SK-N-SH treated with all-trans-retinoic acid at 6 μM for 48 hours (cell line): ENCODE measurements around the gene CSRNP3.

Source experiments
- ATAC-seq: fragments of 200-7000 bp; cut with Tn5 transposase; 3 replicates; pipeline ENCODE4 v1.9.1; 2020; ENCODE audit warnings: mild to moderate bottlenecking, moderate library complexity
- BACH2 ChIP-seq: fragments of 250-450 bp; sonication (Bioruptor Pico); IDR thresholded peaks from 2 replicates; pipeline ENCODE4 v1.9.0; 2021; ENCODE audit warnings: mild to moderate bottlenecking, borderline replicate concordance
- GLIS3 ChIP-seq: fragments of 250-450 bp; sonication (Bioruptor Pico); IDR thresholded peaks from 2 replicates; pipeline ENCODE4 v1.5.0; 2020; ENCODE audit warnings: mild to moderate bottlenecking, moderate library complexity
- ISL1 ChIP-seq: fragments of 250-450 bp; sonication (Bioruptor Pico); IDR thresholded peaks from 2 replicates; pipeline ENCODE4 v2.1.2; 2022; ENCODE audit warnings: mild to moderate bottlenecking, moderate library complexity
- OSR1 ChIP-seq: fragments of 250-450 bp; sonication (Bioruptor Pico); IDR thresholded peaks from 2 replicates; pipeline ENCODE4 v1.8.0; 2022; ENCODE audit warnings: moderate library complexity, mild to moderate bottlenecking, inconsistent platforms
- PPARA ChIP-seq: fragments of 250-450 bp; sonication (Bioruptor Pico); IDR thresholded peaks from 2 replicates; pipeline ENCODE4 v1.5.0; 2020; ENCODE audit warnings: mild to moderate bottlenecking, borderline replicate concordance
- RARB ChIP-seq: fragments of 250-450 bp; sonication (Bioruptor Pico); IDR thresholded peaks from 2 replicates; pipeline ENCODE4 v1.8.0; 2021; ENCODE audit warnings: mild to moderate bottlenecking, moderate library complexity
- SNAI2 ChIP-seq: fragments of 250-450 bp; sonication (Bioruptor Pico); IDR thresholded peaks from 2 replicates; pipeline ENCODE4 v1.5.0; 2020; ENCODE audit warnings: mild to moderate bottlenecking, moderate library complexity
- TCF4 ChIP-seq: fragments of 250-450 bp; sonication (Bioruptor Pico); IDR thresholded peaks from 2 replicates; pipeline ENCODE4 v1.8.0; 2021; ENCODE audit warnings: mild to moderate bottlenecking, moderate library complexity, borderline replicate concordance
- TOX ChIP-seq: fragments of 250-450 bp; sonication (Bioruptor Pico); IDR thresholded peaks from 2 replicates; pipeline ENCODE4 v1.8.0; 2021; ENCODE audit warnings: mild to moderate bottlenecking, moderate library complexity, borderline replicate concordance
- ZC3H10 ChIP-seq: fragments of 250-450 bp; sonication (Bioruptor Pico); IDR thresholded peaks from 2 replicates; pipeline ENCODE4 v1.5.1; 2021; ENCODE audit warnings: mild to moderate bottlenecking, moderate library complexity
- ZFP3 ChIP-seq: fragments of 250-450 bp; sonication (Bioruptor Pico); IDR thresholded peaks from 2 replicates; pipeline ENCODE4 v1.5.0; 2020; ENCODE audit warnings: mild to moderate bottlenecking, moderate library complexity
- ZFP30 ChIP-seq: fragments of 450-650 bp; formaldehyde crosslinking; IDR thresholded peaks from 2 replicates; pipeline ENCODE4 v1.5.0; 2022; ENCODE audit warnings: mild to moderate bottlenecking, moderate library complexity
- TF ChIP-seq, protein P1 (sequence below): fragments of 250-450 bp; sonication (Bioruptor Pico); IDR thresholded peaks from 2 replicates; pipeline ENCODE4 v1.8.0; 2020; ENCODE audit warnings: mild to moderate bottlenecking, moderate library complexity, borderline replicate concordance
- TF ChIP-seq, protein P2 (sequence below): fragments of 250-450 bp; sonication (Bioruptor Pico); IDR thresholded peaks from 2 replicates; pipeline ENCODE4 v1.5.1; 2021; ENCODE audit warnings: mild to moderate bottlenecking, moderate library complexity
- TF ChIP-seq, protein P3 (sequence below): fragments of 250-450 bp; sonication (Bioruptor Pico); IDR thresholded peaks from 2 replicates; pipeline ENCODE4 v1.8.0; 2021; ENCODE audit warnings: low read depth, mild to moderate bottlenecking, moderate library complexity, borderline replicate concordance
- TF ChIP-seq, protein P4 (sequence below): fragments of 250-450 bp; sonication (Bioruptor Pico); IDR thresholded peaks from 2 replicates; pipeline ENCODE4 v1.5.1; 2020; ENCODE audit warnings: low read depth, mild to moderate bottlenecking, moderate library complexity
- TF ChIP-seq, protein P5 (sequence below): fragments of 250-450 bp; sonication (Bioruptor Pico); IDR thresholded peaks from 2 replicates; pipeline ENCODE4 v1.5.0; 2020; ENCODE audit warnings: mild to moderate bottlenecking, moderate library complexity

The CSRNP3 gene

DNA sequence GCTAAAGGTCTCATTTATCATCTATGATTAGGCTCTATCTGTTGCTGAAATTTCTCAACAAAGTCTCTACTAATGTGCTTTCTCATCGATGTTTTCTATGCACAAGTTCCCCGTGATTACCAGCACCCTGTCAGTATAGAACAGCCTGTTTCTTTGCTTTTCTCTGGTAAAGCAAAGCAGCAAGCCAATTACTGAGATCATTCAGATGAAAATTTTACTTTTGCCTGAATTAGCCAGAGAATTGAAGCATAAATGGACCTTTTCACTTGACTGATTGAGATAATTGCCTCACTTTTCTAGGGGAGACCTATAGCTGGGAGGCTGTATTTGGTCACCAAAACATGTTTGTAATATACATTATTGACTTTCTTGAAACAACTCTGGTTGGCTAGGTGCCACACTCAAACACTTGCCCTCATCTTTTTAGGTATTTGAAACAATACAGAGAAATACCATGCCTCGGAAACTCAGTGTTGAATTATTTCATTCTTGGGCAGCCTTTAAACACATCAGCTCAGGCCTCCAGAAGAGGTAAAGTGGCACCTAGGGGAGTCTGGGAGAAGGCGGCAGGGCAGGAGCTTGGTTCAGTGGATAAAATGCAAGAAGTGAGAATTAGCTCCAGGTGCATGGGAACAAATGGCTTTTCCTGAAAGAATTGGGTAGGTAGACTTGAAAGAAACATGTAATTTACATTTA is 228.4 kb downstream of the CSRNP3 start:
- no peak for TF ChIP-seq SNAI2 (CRISPR knock-in tag)
- TF ChIP-seq TCF4 (CRISPR knock-in tag) = no peak
- no peak for TF ChIP-seq TOX (CRISPR knock-in tag)
- TF ChIP-seq ISL1 = no peak
- TF ChIP-seq, all 23 proteins: peak for 0
- no peak for ATAC-seq

DNA sequence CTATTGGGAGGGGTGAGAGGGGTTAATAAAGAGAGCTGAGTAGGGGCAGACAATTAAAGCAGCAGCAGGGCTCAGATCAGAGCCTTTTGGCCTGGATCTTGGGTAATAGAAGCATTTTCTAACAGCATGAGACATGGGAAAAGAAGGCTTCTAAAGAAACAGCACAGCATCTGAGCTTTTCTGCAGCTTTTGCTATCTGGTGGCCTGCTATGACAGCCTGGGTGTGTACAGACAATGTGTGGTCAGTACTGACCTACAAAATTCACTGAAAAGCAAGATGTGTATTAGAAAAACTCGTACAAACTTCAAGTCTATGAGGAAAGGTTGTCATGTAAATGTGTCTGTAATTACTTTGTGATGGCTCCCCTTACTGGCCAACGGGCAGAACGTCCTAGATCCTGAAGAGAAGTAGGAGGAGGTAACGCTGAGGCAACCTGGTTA is 229.0 kb downstream of the CSRNP3 start:
- TF ChIP-seq TCF4 (CRISPR knock-in tag) (no peak), PPARA (CRISPR knock-in tag) (no peak), OSR1 (CRISPR knock-in tag) (no peak), SNAI2 (CRISPR knock-in tag) (no peak), BACH2 (CRISPR knock-in tag) (no peak), ZC3H10 (CRISPR knock-in tag) (no peak), ZFP30 (CRISPR knock-in tag) (no peak), TOX (CRISPR knock-in tag) (no peak), RARB (CRISPR knock-in tag) (no peak)
- TF ChIP-seq, protein P1, sequence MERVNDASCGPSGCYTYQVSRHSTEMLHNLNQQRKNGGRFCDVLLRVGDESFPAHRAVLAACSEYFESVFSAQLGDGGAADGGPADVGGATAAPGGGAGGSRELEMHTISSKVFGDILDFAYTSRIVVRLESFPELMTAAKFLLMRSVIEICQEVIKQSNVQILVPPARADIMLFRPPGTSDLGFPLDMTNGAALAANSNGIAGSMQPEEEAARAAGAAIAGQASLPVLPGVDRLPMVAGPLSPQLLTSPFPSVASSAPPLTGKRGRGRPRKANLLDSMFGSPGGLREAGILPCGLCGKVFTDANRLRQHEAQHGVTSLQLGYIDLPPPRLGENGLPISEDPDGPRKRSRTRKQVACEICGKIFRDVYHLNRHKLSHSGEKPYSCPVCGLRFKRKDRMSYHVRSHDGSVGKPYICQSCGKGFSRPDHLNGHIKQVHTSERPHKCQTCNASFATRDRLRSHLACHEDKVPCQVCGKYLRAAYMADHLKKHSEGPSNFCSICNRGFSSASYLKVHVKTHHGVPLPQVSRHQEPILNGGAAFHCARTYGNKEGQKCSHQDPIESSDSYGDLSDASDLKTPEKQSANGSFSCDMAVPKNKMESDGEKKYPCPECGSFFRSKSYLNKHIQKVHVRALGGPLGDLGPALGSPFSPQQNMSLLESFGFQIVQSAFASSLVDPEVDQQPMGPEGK (CRISPR knock-in tag) = no peak
- TF ChIP-seq, protein P2, sequence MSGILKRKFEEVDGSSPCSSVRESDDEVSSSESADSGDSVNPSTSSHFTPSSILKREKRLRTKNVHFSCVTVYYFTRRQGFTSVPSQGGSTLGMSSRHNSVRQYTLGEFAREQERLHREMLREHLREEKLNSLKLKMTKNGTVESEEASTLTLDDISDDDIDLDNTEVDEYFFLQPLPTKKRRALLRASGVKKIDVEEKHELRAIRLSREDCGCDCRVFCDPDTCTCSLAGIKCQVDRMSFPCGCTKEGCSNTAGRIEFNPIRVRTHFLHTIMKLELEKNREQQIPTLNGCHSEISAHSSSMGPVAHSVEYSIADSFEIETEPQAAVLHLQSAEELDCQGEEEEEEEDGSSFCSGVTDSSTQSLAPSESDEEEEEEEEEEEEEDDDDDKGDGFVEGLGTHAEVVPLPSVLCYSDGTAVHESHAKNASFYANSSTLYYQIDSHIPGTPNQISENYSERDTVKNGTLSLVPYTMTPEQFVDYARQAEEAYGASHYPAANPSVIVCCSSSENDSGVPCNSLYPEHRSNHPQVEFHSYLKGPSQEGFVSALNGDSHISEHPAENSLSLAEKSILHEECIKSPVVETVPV = no peak
- TF ChIP-seq, protein P3, sequence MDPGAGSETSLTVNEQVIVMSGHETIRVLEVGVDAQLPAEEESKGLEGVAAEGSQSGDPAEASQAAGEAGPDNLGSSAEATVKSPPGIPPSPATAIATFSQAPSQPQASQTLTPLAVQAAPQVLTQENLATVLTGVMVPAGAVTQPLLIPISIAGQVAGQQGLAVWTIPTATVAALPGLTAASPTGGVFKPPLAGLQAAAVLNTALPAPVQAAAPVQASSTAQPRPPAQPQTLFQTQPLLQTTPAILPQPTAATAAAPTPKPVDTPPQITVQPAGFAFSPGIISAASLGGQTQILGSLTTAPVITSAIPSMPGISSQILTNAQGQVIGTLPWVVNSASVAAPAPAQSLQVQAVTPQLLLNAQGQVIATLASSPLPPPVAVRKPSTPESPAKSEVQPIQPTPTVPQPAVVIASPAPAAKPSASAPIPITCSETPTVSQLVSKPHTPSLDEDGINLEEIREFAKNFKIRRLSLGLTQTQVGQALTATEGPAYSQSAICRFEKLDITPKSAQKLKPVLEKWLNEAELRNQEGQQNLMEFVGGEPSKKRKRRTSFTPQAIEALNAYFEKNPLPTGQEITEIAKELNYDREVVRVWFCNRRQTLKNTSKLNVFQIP = no peak
- TF ChIP-seq, protein P4, sequence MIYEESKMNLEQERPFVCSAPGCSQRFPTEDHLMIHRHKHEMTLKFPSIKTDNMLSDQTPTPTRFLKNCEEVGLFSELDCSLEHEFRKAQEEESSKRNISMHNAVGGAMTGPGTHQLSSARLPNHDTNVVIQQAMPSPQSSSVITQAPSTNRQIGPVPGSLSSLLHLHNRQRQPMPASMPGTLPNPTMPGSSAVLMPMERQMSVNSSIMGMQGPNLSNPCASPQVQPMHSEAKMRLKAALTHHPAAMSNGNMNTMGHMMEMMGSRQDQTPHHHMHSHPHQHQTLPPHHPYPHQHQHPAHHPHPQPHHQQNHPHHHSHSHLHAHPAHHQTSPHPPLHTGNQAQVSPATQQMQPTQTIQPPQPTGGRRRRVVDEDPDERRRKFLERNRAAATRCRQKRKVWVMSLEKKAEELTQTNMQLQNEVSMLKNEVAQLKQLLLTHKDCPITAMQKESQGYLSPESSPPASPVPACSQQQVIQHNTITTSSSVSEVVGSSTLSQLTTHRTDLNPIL = no peak
- peak; percentile 97 for ATAC-seq

DNA sequence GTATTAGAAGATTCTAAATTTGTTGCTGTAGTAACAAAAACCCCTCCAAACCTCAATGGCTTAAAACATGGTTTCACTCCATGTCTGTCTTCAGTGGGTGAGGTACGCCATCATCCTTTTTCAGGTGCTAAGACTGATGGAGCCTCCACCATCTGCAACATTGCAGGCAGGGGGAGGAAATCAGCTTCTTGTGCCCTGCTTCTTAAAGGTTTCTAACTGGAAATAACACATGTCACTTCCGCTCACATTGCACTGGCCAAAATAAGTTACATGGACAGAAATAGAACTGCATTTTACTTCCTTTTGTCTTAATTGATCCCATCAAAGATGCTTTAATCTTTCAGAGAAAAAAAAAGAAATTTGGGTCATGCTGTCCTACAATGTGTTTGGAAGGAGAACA is 230.4 kb downstream of the CSRNP3 start:
- TF ChIP-seq SNAI2 (CRISPR knock-in tag) (no peak), GLIS3 (CRISPR knock-in tag) (no peak)
- TF ChIP-seq, protein P5, sequence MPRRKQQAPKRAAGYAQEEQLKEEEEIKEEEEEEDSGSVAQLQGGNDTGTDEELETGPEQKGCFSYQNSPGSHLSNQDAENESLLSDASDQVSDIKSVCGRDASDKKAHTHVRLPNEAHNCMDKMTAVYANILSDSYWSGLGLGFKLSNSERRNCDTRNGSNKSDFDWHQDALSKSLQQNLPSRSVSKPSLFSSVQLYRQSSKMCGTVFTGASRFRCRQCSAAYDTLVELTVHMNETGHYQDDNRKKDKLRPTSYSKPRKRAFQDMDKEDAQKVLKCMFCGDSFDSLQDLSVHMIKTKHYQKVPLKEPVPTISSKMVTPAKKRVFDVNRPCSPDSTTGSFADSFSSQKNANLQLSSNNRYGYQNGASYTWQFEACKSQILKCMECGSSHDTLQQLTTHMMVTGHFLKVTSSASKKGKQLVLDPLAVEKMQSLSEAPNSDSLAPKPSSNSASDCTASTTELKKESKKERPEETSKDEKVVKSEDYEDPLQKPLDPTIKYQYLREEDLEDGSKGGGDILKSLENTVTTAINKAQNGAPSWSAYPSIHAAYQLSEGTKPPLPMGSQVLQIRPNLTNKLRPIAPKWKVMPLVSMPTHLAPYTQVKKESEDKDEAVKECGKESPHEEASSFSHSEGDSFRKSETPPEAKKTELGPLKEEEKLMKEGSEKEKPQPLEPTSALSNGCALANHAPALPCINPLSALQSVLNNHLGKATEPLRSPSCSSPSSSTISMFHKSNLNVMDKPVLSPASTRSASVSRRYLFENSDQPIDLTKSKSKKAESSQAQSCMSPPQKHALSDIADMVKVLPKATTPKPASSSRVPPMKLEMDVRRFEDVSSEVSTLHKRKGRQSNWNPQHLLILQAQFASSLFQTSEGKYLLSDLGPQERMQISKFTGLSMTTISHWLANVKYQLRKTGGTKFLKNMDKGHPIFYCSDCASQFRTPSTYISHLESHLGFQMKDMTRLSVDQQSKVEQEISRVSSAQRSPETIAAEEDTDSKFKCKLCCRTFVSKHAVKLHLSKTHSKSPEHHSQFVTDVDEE (CRISPR knock-in tag) = no peak
- TF ChIP-seq, all 23 proteins: peak for 0
- ATAC-seq = no peak

DNA sequence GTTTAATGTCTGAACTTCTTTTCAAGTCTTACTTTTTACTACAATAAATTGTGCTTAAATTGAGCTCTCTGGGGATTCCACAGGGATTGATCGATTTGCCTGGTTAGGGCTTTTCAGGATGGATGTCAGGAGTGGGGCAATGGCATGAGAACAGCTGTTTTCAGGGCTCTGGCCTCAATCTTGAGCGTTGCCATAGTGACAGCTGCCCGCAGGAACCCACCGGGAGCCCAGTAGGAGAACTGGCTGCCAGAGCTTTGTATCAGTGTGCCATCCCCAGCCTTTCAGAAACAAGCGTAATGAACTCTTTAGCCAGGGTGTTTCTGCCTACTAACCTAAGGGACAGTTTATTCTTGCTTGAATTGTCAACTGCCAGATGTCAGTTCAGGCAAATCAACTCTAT is 231.0 kb downstream of the CSRNP3 start:
- TF ChIP-seq RARB (CRISPR knock-in tag) = no peak
- no peak for TF ChIP-seq ZFP3 (CRISPR knock-in tag)
- no peak for TF ChIP-seq ZFP30 (CRISPR knock-in tag)
- TF ChIP-seq TCF4 (CRISPR knock-in tag) = 0 out of 2 replicates have a peak, but pooled peaks have one; percentile 24
- no peak for TF ChIP-seq ISL1
- TF ChIP-seq, all 23 proteins: peak for 1
- no peak; the same call in 2 of the 3 replicates for ATAC-seq
